ENCODE data around the gene C1orf105.

GRCh38 chr1:172486805-172487454 lies 66.4 kb downstream of the C1orf105 start:
- TF ChIP-seq, protein P1, sequence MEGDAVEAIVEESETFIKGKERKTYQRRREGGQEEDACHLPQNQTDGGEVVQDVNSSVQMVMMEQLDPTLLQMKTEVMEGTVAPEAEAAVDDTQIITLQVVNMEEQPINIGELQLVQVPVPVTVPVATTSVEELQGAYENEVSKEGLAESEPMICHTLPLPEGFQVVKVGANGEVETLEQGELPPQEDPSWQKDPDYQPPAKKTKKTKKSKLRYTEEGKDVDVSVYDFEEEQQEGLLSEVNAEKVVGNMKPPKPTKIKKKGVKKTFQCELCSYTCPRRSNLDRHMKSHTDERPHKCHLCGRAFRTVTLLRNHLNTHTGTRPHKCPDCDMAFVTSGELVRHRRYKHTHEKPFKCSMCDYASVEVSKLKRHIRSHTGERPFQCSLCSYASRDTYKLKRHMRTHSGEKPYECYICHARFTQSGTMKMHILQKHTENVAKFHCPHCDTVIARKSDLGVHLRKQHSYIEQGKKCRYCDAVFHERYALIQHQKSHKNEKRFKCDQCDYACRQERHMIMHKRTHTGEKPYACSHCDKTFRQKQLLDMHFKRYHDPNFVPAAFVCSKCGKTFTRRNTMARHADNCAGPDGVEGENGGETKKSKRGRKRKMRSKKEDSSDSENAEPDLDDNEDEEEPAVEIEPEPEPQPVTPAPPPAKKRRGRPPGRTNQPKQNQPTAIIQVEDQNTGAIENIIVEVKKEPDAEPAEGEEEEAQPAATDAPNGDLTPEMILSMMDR (IDR thresholded peaks at IDR 0.05): no peak
- TF ChIP-seq REST (IDR thresholded peaks at IDR 0.05; ENCODE audit: low read depth, low read length) (no peak), USF2 (IDR thresholded peaks at IDR 0.05; ENCODE audit: borderline replicate concordance, low read depth, low read length) (no peak), SMC3 (IDR thresholded peaks at IDR 0.05; ENCODE audit: low read depth, low read length) (no peak), ELF1 (IDR thresholded peaks at IDR 0.05) (no peak), YY1 (IDR thresholded peaks at IDR 0.05; ENCODE audit: low read depth) (no peak), MXI1 (IDR thresholded peaks at IDR 0.05; ENCODE audit: low read depth, low read length) (no peak), POLR2AphosphoS5 (IDR thresholded peaks at IDR 0.05; ENCODE audit: low read depth, low read length) (no peak)

Measured in SK-N-SH (cell line).